ENCODE data around the gene STXBP6. TPM values are rescaled to one million over a fixed set of nuclear protein-coding genes. Genes with fewer than 3 reads are reported as not detected.

STXBP6 gene
- total RNA-seq, 2 donors from 2014 or later, result 13.5 to 20.2 TPM

DNA sequence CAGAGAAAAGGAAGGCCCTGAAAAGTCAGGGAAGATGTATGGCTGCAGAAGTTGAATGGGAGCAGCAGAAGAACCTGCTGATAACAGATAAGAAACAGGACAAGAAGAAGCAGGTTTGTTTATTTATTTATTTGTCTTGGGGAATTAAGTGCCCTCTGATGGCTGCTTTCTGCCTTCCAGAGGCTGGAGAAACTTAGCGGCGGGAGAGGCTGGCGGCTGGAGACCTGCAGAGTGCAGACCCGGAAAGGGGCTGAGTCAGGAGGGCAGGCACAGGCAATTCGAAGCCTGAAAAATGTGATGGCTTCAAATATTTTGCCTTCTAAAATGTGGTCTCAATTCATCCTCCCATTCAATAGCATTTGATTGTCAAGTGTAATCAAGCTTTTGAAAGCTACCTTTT lies 247.7 kb downstream of the STXBP6 start:
- H3K9me3 ChIP-seq, result no peaks in the 10 kb centered on the region
- H3K4me3 ChIP-seq, result no peak overlapping the region
- no peaks in the 10 kb centered on the region for H3K36me3 ChIP-seq
- TF ChIP-seq, protein P1, sequence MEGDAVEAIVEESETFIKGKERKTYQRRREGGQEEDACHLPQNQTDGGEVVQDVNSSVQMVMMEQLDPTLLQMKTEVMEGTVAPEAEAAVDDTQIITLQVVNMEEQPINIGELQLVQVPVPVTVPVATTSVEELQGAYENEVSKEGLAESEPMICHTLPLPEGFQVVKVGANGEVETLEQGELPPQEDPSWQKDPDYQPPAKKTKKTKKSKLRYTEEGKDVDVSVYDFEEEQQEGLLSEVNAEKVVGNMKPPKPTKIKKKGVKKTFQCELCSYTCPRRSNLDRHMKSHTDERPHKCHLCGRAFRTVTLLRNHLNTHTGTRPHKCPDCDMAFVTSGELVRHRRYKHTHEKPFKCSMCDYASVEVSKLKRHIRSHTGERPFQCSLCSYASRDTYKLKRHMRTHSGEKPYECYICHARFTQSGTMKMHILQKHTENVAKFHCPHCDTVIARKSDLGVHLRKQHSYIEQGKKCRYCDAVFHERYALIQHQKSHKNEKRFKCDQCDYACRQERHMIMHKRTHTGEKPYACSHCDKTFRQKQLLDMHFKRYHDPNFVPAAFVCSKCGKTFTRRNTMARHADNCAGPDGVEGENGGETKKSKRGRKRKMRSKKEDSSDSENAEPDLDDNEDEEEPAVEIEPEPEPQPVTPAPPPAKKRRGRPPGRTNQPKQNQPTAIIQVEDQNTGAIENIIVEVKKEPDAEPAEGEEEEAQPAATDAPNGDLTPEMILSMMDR (IDR thresholded peaks at IDR 0.05), result no peak
- peaks cover 0 to 10% of the 10 kb centered on the region in 2 donors for H3K4me1 ChIP-seq
- no peak for DNase-seq (ENCODE audit: low spot score)
- no peaks in the 10 kb centered on the region for H3K27me3 ChIP-seq
- H3K27ac ChIP-seq, result no peak overlapping the region

DNA sequence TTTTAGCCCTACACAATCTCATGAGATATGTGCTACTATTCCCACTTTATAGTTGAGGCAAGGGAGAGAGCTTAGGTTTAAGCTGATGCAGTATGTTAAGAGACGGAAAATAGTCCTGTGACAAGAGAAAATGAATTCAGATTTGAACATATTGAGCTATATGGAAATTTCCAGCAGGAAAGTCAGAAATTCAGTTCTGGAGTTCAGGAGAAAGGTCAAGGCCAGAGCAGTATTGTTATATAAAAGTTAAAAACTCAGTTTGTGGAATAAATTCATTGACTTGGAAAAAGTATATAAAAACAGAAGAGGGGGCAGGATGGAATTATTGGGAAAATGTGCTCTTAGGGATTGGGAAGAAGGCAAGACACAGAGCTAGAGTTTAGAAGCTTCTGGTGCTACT lies 248.9 kb downstream of the STXBP6 start:
- DNase-seq (ENCODE audit: low spot score), result no peak
- no peaks in the 10 kb centered on the region for H3K9me3 ChIP-seq
- H3K4me3 ChIP-seq, result no peak overlapping the region
- no peaks in the 10 kb centered on the region for H3K27me3 ChIP-seq
- no peaks in the 10 kb centered on the region for H3K36me3 ChIP-seq
- TF ChIP-seq, protein P1 (IDR thresholded peaks at IDR 0.05), result no peak
- H3K27ac ChIP-seq, result no peak overlapping the region
- H3K4me1 ChIP-seq, result peaks cover 0 to 2% of the 10 kb centered on the region in 2 donors

DNA sequence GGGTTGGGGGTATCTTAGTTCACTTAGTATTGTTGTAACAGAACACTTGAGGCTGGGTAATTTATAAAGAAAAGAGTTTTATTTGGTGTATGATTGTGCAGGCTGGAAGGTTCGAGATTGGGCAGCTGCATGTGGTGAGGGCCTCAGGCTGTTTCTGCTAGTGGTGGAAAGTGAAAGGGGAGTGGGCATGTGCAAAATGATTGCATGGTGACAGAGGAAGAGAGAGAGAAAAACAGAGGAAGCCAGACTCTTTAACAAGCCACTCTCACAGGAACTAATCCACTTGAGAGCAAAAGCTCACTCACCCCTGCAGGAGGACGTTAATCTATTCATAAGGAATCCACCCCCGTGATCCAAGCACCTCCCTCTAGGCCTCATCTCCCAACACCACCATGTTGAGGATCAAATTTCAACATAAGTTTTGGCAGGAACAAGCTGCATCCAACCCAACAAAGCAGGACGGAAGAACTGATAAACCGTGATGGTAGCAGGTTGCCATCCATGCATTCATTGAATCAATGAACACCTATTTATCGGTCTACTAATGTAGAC lies 251.0 kb downstream of the STXBP6 start:
- H3K4me1 ChIP-seq, result no peaks in the 10 kb centered on the region
- no peaks in the 10 kb centered on the region for H3K27me3 ChIP-seq
- DNase-seq (ENCODE audit: low spot score), result no peak
- H3K4me3 ChIP-seq, result no peak overlapping the region
- no peak overlapping the region for H3K27ac ChIP-seq
- H3K36me3 ChIP-seq, result no peaks in the 10 kb centered on the region
- TF ChIP-seq, protein P1 (IDR thresholded peaks at IDR 0.05), result no peak
- no peaks in the 10 kb centered on the region for H3K9me3 ChIP-seq

DNA sequence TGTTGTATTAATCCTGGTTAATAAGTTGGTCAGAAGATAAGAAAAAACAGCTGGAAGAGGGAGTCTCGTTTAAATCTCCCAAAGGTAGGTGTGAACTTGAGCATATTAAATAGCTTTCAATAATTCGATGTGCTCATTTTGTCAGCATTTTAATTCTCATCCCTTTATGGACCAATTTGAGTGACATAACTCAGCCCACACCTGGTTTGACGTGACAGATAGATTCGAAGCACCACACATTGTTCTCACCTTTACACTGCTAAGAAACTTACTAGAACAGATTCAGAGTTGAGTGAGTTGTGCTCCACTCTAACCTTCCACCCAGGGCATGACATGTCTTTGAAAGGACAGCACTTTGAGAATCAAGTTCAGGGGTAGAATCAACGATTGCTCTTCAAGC lies 254.5 kb downstream of the STXBP6 start:
- H3K27me3 ChIP-seq, result no peaks in the 10 kb centered on the region
- H3K9me3 ChIP-seq, result no peaks in the 10 kb centered on the region
- no peaks in the 10 kb centered on the region for H3K4me1 ChIP-seq
- TF ChIP-seq, protein P1 (IDR thresholded peaks at IDR 0.05), result no peak
- no peaks in the 10 kb centered on the region for H3K36me3 ChIP-seq
- H3K4me3 ChIP-seq, result no peak overlapping the region
- DNase-seq (ENCODE audit: low spot score), result no peak
- no peak overlapping the region for H3K27ac ChIP-seq

DNA sequence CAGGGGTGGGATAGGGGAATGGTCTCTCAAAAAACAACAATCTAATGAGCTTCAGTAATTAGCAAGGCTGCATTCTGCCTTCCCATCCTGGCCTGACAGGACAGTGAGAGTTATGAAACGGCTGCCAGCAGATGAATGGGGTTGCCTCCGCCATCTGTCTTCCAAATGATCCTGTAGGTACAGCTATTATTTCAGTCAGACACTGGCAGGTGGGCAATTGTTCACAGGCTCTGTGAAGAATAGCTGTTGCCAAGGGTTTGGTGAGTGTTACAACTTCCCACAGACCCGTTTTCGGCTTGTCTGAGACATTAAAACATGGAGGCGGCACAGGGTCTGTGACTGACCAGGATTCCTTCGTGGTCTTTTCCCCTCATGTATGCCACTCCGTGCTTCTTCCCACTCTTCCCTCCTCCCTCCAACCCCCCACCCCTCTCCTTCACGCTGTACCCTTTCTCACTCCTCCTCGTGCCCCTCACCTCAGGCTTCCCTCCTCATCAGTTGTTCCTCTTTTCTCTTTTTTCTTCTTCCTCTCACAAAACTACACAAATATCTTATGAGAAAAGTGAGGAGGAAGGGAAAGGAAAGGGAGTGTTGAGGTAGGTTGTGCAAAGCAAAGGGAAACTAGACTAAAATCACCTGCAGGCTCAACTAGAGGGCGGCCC lies 255.2 kb downstream of the STXBP6 start:
- H3K9me3 ChIP-seq, result no peaks in the 10 kb centered on the region
- H3K36me3 ChIP-seq, result no peaks in the 10 kb centered on the region
- no peak overlapping the region for H3K4me3 ChIP-seq
- TF ChIP-seq, protein P1 (IDR thresholded peaks at IDR 0.05), result no peak
- H3K4me1 ChIP-seq, result peaks cover 0 to 3% of the 10 kb centered on the region in 2 donors
- H3K27ac ChIP-seq, result no peak overlapping the region
- H3K27me3 ChIP-seq, result no peaks in the 10 kb centered on the region
- no peak for DNase-seq (ENCODE audit: low spot score)

DNA sequence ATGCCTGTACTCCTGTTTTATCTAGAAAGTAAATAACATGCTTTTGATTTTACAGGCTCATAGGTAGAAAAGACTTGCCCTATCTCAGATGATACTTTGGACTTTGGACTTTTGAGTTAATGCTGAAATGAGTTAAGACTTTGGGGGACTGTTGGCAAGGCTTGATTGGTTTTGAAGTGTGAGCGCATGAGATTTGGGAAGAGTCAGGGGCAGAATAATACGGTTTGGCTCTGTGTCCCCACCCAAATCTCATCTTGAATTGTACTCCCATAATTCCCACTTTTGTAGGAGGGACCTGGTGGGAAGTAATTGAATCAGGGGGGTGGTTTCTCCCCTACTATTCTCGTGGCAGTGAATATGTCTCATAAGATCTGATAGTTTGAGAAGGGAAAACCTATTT lies 259.8 kb downstream of the STXBP6 start:
- TF ChIP-seq, protein P1 (IDR thresholded peaks at IDR 0.05), result no peak
- H3K27ac ChIP-seq, result no peak overlapping the region
- DNase-seq (ENCODE audit: low spot score), result no peak
- H3K36me3 ChIP-seq, result no peaks in the 10 kb centered on the region
- H3K27me3 ChIP-seq, result no peaks in the 10 kb centered on the region
- H3K9me3 ChIP-seq, result no peaks in the 10 kb centered on the region
- no peak overlapping the region for H3K4me3 ChIP-seq
- peaks cover 0 to 14% of the 10 kb centered on the region in 2 donors for H3K4me1 ChIP-seq

All from right atrium auricular region (tissue), 2 donors.